ENCODE measurements around the gene TANGO2. TPM values are rescaled to one million over a fixed set of nuclear protein-coding genes. Genes with fewer than 3 reads are reported as not detected.
A peak's percentile ranks its signal among the peaks of the same experiment; 100 is the strongest.

Gene TANGO2
- total and polyA plus RNA-seq, 2 of the 8 experiments (the other 6 are each of a cell fraction or from before 2014, with no cell fraction given): 10.1 to 18.4 TPM

DNA sequence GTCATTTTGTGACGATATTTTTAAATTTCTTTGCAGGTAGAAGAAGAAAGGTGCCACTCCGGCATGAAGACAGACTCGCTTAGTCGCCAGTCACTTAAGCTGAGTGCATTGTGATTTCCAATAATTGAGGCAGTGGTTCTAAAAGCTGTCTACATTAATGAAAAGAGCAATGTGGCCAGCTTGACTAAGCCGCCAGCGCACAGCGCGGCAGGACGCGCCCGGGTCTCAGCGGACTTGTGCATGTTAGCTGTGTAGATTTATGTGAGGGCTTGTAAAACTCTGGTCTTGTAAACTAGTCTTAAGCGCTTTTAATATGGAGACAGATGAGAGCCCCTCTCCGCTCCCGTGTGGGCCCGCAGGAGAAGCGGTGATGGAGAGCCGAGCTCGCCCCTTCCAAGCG is 64.7 kb downstream of the TANGO2 start:
- ChIA-PET CTCF (ENCODE audit: partially characterized antibody) (interaction anchor here (0.7 to 4.3 kb wide), 16 partner anchors 10 to 134 kb away, joined by 3 to 18 read pairs (median 7); partner anchors contain the start of gene RANBP1), POLR2A (ENCODE audit: partially characterized antibody) (interaction anchor here (1.0 to 29.4 kb wide), 7 partner anchors 8 to 115 kb away, joined by 3 to 598 read pairs (median 4); partner anchors contain the start of genes RANBP1 and TRMT2A)
- H4K5ac ChIP-seq (ENCODE audit: insufficient read length, low read depth, low read length): no peak overlapping the region
- DNase-seq (ENCODE audit: low read depth in 1 of 2, low spot score in 2 of 2): no peak
- WGBS, 2 experiments (ENCODE audit: extremely low coverage in 1 of 2, insufficient coverage in 1 of 2, insufficient read length in 1 of 2, insufficient replicate concordance in 2 of 2, low coverage in 1 of 2, low lambda C conversion rate in 2 of 2, missing lambda C conversion rate in 1 of 2): 95% methylated on average over 20 of the region's 20 CpGs; no CpG with 5 or more reads in 1 of the 2 experiments
- H3K4me1 ChIP-seq (replicated peaks in 1 of 4; ENCODE audit: control insufficient read depth in 3 of 4, insufficient read depth in 4 of 4, low read length in 3 of 4): peaks cover 3 to 19% (median 10%) of the 10 kb centered on the region in 4 experiments; a peak in 6 of 7 replicates
- H4K8ac ChIP-seq (ENCODE audit: extremely low read depth, insufficient read depth, low read length): peak overlapping the region; percentile 1; the same call in 1 of the 2 replicates
- no peak overlapping the region for H2BK120ac ChIP-seq (replicated peaks; ENCODE audit: low read depth, low read length)
- no peaks in the 10 kb centered on the region for H3K9me3 ChIP-seq (ENCODE audit: insufficient read depth in 2 of 2, low read depth in 1 of 2, low read length in 1 of 2)
- H3K4ac ChIP-seq (replicated peaks; ENCODE audit: insufficient read length, low read depth, low read length): no peak overlapping the region
- H3K9ac ChIP-seq (replicated peaks in 1 of 4; ENCODE audit: extremely low read depth in 1 of 4, low read depth in 3 of 4, low read length in 3 of 4): no peak overlapping the region
- peaks cover 7% of the 10 kb centered on the region for H3K23me2 ChIP-seq (ENCODE audit: low read depth, low read length)
- H2BK12ac ChIP-seq (ENCODE audit: low read depth, low read length): no peak overlapping the region
- no peak overlapping the region for H4K91ac ChIP-seq (replicated peaks; ENCODE audit: insufficient read length, low read length)
- H3K27me3 ChIP-seq (replicated peaks in 1 of 4; ENCODE audit: control insufficient read depth in 3 of 4, extremely low read depth in 1 of 4, insufficient read depth in 3 of 4, low read length in 3 of 4): no peaks in the 10 kb centered on the region
- no peak overlapping the region for H2BK5ac ChIP-seq (ENCODE audit: low read depth, low read length)
- H3K4me3 ChIP-seq (ENCODE audit: extremely low read depth in 1 of 4, insufficient read depth in 2 of 4, low read depth in 3 of 4, low read length in 4 of 4): no peak overlapping the region
- peaks cover 45 to 51% (median 49%) of the 10 kb centered on the region in 4 experiments for H3K36me3 ChIP-seq (ENCODE audit: control insufficient read depth in 2 of 4, insufficient read depth in 4 of 4, low read length in 3 of 4)
- no peak for TF ChIP-seq POLR2A (IDR thresholded peaks at IDR 0.05; ENCODE audit: control extremely low read depth in 1 of 2, low read depth in 2 of 2, low read length in 2 of 2)
- no peak for TF ChIP-seq KDM1A (IDR thresholded peaks at IDR 0.05; ENCODE audit: borderline replicate concordance, low read length)
- no peak for TF ChIP-seq TAF1 (IDR thresholded peaks at IDR 0.05; ENCODE audit: low read depth, low read length)
- no peak for TF ChIP-seq E2F6 (IDR thresholded peaks at IDR 0.05)
- no peak for TF ChIP-seq JUND (IDR thresholded peaks at IDR 0.05; ENCODE audit: low read length)
- TF ChIP-seq RBBP5 (IDR thresholded peaks at IDR 0.05; ENCODE audit: borderline replicate concordance, low read depth, low read length): no peak
- no peak for FAIRE-seq
- peaks cover 25 to 61% of the 10 kb centered on the region in 2 experiments for H4K20me1 ChIP-seq (replicated peaks in 1 of 2; ENCODE audit: control insufficient read depth in 1 of 2, insufficient read depth in 2 of 2, low read length in 2 of 2)
- H3K14ac ChIP-seq (ENCODE audit: insufficient read length): no peak overlapping the region
- H3K27ac ChIP-seq (ENCODE audit: low read depth, low read length): no peak overlapping the region
- peaks cover 26 to 67% of the 10 kb centered on the region in 2 experiments for H3K79me2 ChIP-seq (ENCODE audit: control insufficient read depth in 1 of 2, insufficient read depth in 2 of 2, low read length in 2 of 2)
- H2BK15ac ChIP-seq (ENCODE audit: low read length): no peak overlapping the region
- no peak overlapping the region for H2AFZ ChIP-seq (ENCODE audit: low read length)
- H3K18ac ChIP-seq (ENCODE audit: extremely low read depth, low read length): no peak overlapping the region
- no peak overlapping the region for H3K56ac ChIP-seq (replicated peaks; ENCODE audit: insufficient read length, low read depth, low read length)
- H2BK20ac ChIP-seq (ENCODE audit: low read length): no peak overlapping the region
- no peak overlapping the region for H2AK5ac ChIP-seq (ENCODE audit: low read depth, low read length)
- no peak overlapping the region for H3K23ac ChIP-seq (ENCODE audit: insufficient read length)
- H3K4me2 ChIP-seq (ENCODE audit: insufficient read depth in 1 of 2, low read depth in 2 of 2, low read length in 2 of 2): no peak overlapping the region
- peaks cover 35% of the 10 kb centered on the region for H3K79me1 ChIP-seq (ENCODE audit: low read depth, low read length)

Data from H1 (cell line).